Putamen (tissue), 1 donor: ENCODE results near the gene RUSF1.
"Not testable (repeated sequence)": the region's sequence is repeated elsewhere in the genome, so short reads cannot be mapped to it uniquely, and the experiment has no call there.

Experiments
- DNase-seq: peaks from one replicate; pipeline ENCODE4 v3.0.0-alpha.2; 2016; ENCODE audit warnings: low spot score

The RUSF1 gene

DNA sequence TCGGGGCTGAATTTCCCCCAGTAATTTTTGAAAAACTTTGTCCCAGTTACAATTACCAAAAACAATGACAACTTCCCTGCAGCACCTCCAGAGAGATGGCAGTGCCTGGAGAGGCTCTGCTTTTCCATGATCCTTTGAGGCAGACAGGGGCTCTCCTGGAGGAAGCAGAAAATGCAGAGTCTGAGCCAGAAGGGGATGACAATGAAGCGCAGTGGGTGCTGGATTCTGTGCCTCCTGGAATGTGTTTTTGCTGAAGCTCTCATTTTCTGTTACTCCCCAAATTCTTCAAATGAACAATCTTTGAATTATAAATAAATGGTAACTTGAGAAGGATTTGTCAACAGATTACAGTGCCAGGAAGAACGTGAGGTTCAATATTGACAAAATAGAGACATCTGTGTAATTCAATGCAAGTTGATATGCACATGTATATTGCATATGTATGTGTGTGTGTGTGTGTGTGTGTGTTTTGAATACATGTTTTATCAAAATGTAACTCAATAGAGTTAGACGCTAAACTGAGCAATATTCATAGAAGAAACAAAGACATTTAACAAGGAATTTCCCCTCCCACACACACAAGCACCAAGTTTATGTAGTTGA is 9.7 kb upstream of the RUSF1 start:
- no peak for DNase-seq

- DNase-seq = no peak
These were observed 5.7 kb upstream of the RUSF1 start for GRCh38 chr16:31513884-31514283.

- no peak for DNase-seq
These were observed 4.9 kb upstream of the RUSF1 start for GRCh38 chr16:31513126-31513525.

DNA sequence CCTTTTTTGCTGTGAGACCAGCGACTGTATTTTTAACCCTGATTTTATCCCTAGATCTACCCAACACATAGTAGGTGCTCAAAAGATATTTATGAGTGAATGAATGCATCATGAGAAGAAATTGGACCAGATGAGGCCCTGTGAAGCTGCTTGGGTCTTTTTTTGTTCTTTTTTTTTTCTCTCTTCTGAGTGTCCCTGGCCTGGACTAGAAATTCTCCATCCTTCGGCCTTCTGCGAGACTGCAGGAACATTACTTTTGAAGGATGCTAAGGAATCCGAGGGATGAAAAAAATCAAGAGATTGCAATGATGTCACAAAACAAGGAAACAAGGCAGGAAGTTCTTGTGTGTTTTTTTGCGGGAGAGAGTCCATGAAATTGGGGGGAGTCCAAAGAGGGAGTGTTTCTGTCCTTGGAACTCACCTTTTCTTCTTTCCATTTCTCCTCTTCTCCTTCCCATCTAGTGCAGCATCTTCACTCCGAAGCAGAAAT is 560 bp upstream of the RUSF1 start:
- no peak for DNase-seq

DNA sequence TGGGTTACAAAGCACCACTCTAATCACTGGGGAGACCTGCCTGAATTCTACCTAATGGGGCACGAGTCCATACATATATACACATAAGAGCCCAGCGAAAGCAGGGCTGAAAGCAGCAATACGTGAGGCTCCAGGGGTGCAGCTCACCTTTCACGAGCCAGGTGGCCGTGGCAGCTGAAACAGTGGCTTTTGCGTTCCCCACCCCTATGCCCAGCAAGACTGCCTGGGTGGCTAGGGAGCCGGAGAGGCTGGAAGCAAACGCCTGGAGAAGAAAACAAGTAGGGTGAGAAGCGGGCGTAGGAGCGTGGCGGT is 618 bp downstream of the RUSF1 start:
- no peak for DNase-seq

GRCh38 chr16:31505483-31505882 is 2.7 kb downstream of the RUSF1 start:
- no peak for DNase-seq

- no peak for DNase-seq
These were observed 4.0 kb downstream of the RUSF1 start for GRCh38 chr16:31504159-31504558.

GRCh38 chr16:31503555-31503954 is 4.6 kb downstream of the RUSF1 start:
- not testable (repeated sequence) for DNase-seq

DNA sequence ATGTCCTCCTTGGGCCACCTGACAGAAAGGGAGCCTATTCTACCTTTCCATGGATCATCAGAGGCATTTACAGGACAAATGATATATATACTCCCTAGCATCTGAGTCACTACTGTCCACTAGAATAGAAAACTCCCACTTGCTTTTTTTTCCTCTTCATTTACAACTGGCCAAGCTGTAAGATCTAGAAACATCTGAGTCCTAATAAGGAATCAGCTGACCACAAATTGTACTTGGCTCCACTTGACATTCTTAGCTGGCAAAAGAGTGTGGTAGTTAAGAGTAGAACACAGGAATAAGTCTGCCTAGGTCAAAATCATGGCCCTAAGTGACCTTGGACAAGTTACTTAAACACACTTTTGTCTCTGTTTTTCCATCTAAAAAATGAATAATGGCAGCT is 5.2 kb downstream of the RUSF1 start:
- no peak for DNase-seq

DNA sequence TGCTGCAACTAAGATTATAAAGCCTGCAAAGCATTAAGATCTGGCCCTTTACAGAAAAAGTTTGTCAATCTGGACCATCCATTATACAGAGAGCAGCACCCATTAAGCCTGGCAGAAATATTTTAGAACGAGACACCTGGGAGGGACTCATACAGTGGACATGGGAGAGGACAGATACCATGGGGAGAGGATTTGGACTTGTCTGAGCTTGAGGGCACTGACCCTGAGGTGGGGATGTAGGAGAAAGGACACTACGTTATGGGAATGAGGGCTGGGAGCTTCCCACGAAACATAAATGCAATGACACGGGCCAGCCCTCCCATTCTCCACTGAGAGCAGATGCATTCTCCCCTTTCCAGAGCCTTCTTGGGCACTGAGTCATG is 6.2 kb downstream of the RUSF1 start:
- DNase-seq = no peak

DNA sequence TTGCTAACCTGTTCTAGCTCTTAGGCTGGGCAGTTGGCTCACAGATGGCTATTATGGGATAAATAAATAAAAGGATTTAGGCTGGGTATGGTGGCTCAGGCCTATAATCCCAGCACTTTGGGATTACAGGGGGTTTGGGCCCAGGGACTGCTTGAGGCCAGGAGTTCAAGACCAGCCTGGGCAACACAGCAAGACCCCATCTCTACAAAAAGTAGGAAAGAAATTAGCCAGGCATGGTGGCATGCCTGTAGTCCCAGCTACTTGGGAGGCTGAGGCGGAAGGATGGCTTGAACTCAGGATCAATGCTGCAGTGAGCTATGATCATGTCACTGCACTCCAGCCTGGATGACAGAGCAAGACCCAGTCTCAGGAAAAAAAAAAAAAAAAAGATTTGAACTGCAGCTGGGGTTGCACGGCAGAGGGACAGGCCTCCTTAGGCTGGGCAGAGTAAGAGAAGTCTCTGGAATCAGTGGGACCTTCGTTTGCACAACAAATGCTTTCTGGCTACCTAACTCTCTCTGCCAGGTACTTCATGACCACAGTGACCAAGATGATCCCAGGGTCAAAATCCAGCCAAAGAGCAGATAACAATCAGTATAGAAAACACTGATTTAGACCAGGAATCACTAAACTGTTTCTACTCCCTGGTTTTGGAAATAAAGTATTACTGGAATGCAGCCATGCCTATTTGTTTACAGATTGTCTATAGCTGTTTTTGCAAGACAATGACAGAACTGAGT is 6.8 kb downstream of the RUSF1 start:
- no peak for DNase-seq

DNA sequence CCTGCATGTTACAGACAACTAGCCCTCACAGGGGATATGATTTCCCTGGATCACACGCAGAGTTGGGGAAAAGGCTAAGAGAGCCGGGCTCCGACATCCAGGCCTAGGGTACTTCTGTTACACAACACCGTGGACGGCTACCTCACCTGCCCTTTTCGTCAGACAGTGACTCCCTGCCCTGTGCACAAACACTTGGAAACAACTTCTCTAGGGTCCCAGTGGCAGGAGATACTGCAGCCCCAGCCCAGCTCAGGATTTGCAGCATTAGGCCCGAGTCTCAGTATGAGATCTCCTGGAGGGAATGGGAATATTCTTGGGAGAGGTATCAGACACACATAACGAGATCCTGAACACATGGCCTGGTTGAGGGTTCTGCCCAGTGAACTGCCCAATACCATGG is 8.3 kb downstream of the RUSF1 start:
- no peak for DNase-seq

DNA sequence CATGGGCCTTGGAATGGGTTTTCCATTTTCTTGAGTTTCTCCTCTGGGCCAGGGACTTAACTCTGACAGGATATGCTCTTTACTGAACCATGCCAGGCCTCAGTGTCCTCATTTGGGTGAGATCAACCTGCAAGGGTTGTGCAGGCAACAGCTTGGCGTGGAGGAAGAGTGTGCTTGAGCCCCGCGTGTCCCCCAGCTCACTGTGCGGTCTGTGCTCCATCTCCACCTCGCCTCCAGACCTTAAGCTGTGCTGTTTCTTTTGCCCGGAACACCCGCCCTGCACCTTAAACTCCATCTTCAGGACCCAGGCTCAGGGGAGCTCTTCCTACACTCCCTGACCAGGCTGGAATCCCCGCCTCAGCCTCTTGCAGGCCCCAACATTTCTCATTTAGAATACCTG is 9.7 kb downstream of the RUSF1 start:
- DNase-seq = no peak

DNA sequence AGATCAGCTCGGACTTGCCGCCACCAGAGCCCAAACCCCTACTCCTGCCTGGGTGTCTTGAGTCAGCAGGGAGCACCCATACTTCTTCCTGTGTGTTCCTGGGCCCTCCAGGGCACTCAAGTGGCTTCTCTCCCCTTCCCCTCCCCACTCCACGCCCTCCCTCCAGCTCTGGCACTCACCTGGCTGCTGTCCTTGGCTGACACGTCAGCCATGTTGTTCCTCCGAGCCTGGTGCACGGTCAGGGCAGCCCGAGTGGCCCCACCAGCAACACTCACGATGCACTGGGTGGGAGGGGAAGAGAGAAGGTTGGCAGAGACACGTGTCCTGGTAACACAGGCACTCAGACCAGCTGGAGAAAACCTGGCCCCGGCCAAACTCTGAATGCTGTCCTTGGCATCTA is 11.5 kb downstream of the RUSF1 start:
- DNase-seq = no peak

DNA sequence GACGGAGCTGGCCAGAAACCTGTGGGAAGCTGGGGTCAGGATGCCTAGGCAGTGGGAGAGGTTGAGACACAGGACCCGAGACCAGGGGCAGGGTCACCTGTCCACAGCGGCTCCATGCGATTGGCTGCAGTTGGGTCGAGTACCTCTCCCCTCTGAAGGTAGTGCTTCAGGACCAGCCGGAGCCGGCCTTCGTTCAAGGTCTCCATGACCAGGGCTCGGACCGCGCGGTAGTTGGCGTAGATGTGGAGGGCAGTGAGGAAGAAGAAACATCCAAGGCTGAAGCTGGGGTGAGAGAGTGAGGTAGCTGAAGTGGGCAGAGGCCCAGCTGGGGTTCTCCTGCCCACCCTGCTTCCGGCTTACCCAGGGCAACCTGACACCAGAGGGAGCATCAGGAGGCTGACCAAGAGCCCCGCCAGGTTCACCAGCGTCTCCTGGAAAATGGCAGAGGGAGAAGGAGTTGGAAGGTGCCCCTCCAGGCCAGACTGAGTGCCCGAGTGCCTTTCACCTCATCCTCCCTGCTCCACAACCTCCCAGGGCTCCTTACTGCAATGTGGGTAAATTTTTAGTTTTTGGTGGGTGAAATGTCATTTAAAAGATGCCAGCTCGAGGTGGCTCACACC is 14.6 kb downstream of the RUSF1 start:
- no peak for DNase-seq

DNA sequence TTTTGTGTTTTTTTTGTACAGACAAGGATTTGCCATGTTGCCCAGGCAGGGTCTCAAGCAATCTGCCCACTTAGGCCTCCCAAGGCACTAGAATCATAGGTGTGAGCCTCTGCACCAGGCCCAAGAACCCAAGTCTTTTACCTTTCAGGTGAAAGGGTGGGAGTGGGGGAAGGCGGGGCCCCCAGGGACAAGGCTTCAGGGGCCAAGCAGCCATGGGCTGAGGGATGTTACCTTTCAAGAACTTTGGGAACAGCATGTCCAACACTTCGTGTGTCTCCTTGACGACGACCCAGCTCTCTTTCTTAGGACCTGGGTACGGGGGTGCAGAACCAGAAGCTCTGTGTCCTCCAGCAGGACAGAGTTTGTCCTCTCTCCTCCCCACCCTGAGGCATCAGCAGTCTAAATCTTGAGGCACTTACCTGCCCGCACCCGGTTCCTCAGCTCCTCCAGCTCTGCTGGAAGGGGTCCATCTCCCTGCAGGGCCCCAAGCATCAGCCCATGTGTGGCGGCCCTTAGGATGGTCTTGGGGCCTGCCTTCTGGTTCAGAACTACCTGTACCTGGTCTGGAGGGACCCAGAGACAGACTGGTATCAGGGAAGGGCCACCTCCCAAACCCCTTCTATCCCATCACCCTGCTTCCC is 16.3 kb downstream of the RUSF1 start:
- no peak for DNase-seq

DNA sequence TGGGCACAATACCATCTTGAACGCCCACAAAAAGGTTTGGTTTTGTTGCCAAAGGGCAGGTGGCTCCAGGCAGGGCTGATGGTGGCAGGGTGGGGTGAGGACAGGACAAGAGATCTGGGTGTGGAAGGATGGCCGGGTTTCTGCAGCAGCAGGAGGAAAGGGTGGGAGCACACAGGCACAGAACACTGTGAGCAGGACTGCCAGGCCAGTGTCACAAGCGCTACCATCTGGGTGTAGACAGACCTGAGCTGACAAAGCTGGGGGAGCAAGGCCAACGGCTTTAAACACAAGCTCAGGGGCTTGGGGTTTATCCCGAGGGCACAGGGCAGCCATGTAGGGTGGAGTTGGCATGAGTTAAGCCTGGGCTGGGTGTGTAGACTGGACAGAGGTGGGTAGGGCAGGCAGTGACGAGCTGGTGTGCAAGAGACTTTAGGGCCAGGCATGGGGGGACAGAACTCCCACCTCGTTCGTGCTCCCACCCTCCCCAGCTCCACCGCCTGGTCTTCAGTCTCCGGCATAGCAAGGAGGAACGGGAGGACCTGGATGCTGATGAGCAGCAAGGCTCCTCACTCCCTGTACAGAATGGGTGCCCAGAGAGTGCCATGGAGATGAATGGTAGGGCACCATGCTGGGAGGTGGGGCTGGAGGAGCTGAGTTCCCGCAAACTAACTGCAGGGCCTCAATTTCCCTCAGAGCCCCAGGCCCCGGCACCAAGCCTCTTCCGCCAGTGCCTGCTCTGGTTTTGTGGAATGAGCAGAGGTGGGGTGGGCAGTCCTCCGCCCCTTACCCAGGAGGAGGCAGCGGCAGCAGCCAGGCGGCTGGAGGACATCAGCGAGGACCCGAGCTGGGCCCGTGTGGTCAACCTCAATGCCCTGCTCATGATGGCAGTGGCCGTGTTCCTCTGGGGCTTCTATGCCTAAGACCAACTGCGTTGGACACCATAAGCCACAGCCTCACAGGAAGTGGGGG is 18.3 kb downstream of the RUSF1 start:
- DNase-seq = no peak

DNA sequence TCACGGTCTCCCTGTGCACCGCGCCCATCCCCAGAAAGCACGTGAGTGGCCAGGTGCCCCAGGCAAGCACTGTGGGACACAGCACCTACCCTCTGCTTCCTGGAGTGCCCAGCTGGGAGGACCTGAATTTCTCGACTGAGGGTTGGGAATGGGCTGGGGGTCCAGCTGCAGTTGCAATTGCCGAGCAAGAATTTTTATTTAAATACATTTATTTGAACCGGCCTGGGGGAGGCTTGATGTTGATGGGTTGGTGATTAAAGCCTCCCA is 19.0 kb downstream of the RUSF1 start:
- DNase-seq = no peak

DNA sequence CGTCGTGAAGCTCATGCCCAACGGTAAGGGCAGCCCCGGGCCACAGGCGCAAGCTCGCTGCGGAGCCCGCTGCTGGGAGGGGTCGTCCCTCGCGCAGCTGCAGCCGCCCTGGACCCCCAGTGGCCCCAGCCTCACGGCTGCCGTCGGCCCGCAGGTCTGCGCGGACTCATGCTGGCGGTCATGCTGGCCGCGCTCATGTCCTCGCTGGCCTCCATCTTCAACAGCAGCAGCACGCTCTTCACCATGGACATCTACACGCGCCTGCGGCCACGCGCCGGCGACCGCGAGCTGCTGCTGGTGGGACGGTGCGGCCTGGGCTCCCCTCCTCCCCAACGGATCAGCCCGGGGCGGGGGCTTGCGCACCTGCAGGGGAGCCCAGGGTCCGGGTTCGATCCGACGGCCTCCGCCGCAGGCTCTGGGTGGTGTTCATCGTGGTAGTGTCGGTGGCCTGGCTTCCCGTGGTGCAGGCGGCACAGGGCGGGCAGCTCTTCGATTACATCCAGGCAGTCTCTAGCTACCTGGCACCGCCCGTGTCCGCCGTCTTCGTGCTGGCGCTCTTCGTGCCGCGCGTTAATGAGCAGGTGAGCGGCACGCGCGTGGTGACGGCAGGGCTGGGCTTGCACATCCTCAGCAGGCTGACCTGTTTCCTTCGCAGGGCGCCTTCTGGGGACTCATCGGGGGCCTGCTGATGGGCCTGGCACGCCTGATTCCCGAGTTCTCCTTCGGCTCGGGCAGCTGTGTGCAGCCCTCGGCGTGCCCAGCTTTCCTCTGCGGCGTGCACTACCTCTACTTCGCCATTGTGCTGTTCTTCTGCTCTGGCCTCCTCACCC is 19.5 kb downstream of the RUSF1 start:
- DNase-seq = no peak

GRCh38 chr16:31487720-31488467 is 20.3 kb downstream of the RUSF1 start:
- DNase-seq = no peak
